ENCODE measurements around the gene KITLG.
"Not testable (repeated sequence)": the region's sequence is repeated elsewhere in the genome, so short reads cannot be mapped to it uniquely, and the experiment has no call there.

KITLG gene

GRCh38 chr12:88516811-88517210 is 63.5 kb downstream of the KITLG start:
- Histone ChIP-seq H3K36me3 (no peaks in the 10 kb centered on the region), H3K4me3 (ENCODE audit: low read depth, low read length) (no peak overlapping the region), H3K4me1 (no peaks in the 10 kb centered on the region), H3K27me3 (no peaks in the 10 kb centered on the region), H3K9me3 (no peaks in the 10 kb centered on the region)
- DNase-seq: no peak
- TF ChIP-seq CTCF (IDR thresholded peaks at IDR 0.05; ENCODE audit: low read depth, low read length): no peak

GRCh38 chr12:88510843-88511242 is 69.4 kb downstream of the KITLG start:
- H3K36me3 ChIP-seq: no peaks in the 10 kb centered on the region
- H3K9me3 ChIP-seq: no peaks in the 10 kb centered on the region
- no peak overlapping the region for H3K4me3 ChIP-seq (ENCODE audit: low read depth, low read length)
- no peak for TF ChIP-seq CTCF (IDR thresholded peaks at IDR 0.05; ENCODE audit: low read depth, low read length)
- no peak for DNase-seq
- H3K4me1 ChIP-seq: no peaks in the 10 kb centered on the region
- no peaks in the 10 kb centered on the region for H3K27me3 ChIP-seq

GRCh38 chr12:88509851-88510250 is 70.4 kb downstream of the KITLG start:
- DNase-seq: no peak
- Histone ChIP-seq H3K36me3 (no peaks in the 10 kb centered on the region), H3K4me1 (no peaks in the 10 kb centered on the region), H3K4me3 (ENCODE audit: low read depth, low read length) (no peak overlapping the region), H3K9me3 (no peaks in the 10 kb centered on the region), H3K27me3 (no peaks in the 10 kb centered on the region)
- TF ChIP-seq CTCF (IDR thresholded peaks at IDR 0.05; ENCODE audit: low read depth, low read length): no peak

GRCh38 chr12:88509347-88509746 is 70.9 kb downstream of the KITLG start:
- Histone ChIP-seq H3K4me1 (no peaks in the 10 kb centered on the region), H3K36me3 (no peaks in the 10 kb centered on the region), H3K9me3 (no peaks in the 10 kb centered on the region), H3K27me3 (no peaks in the 10 kb centered on the region), H3K4me3 (ENCODE audit: low read depth, low read length) (no peak overlapping the region)
- DNase-seq: no peak
- TF ChIP-seq CTCF (IDR thresholded peaks at IDR 0.05; ENCODE audit: low read depth, low read length): no peak

- H3K9me3 ChIP-seq; H3K4me3 ChIP-seq (ENCODE audit: low read depth, low read length); H3K4me1 ChIP-seq; DNase-seq; H3K36me3 ChIP-seq; H3K27me3 ChIP-seq: not testable (repeated sequence)
Observed at GRCh38 chr12:88507851-88508250, 72.4 kb downstream of the KITLG start.

- Histone ChIP-seq H3K36me3 (no peaks in the 10 kb centered on the region), H3K27me3 (no peaks in the 10 kb centered on the region), H3K4me3 (ENCODE audit: low read depth, low read length) (no peak overlapping the region), H3K4me1 (no peaks in the 10 kb centered on the region), H3K9me3 (no peaks in the 10 kb centered on the region)
- no peak for DNase-seq
- TF ChIP-seq CTCF (IDR thresholded peaks at IDR 0.05; ENCODE audit: low read depth, low read length): no peak
Observed at GRCh38 chr12:88507270-88507669, 73.0 kb downstream of the KITLG start.

GRCh38 chr12:88505696-88506095 is 74.6 kb downstream of the KITLG start:
- Histone ChIP-seq H3K27me3 (no peaks in the 10 kb centered on the region), H3K9me3 (no peaks in the 10 kb centered on the region), H3K4me1 (no peaks in the 10 kb centered on the region), H3K36me3 (no peaks in the 10 kb centered on the region), H3K4me3 (ENCODE audit: low read depth, low read length) (no peak overlapping the region)
- no peak for DNase-seq
- TF ChIP-seq CTCF (IDR thresholded peaks at IDR 0.05; ENCODE audit: low read depth, low read length): no peak

Data from BE2C (cell line).